DND-41 (cell line): ENCODE measurements around the gene RTN4RL2.

Experiments
- CTCF ChIP-seq: IDR thresholded peaks from 2 replicates; pipeline ENCODE4 v1.5.1; 2012; ENCODE audit warnings: borderline replicate concordance, low read length, moderate library complexity, mild to moderate bottlenecking; ENCODE audit not compliant: poor library complexity, severe bottlenecking; ENCODE audit errors: extremely low read depth
- EZH2 ChIP-seq: IDR thresholded peaks from 3 replicates; pipeline ENCODE4 v1.6.1; 2012; ENCODE audit warnings: borderline replicate concordance, low read depth, mild to moderate bottlenecking, moderate library complexity, low read length, inconsistent platforms; ENCODE audit not compliant: severe bottlenecking

GRCh38 chr11:57513452-57513795 is 53.1 kb downstream of the RTN4RL2 start:
- TF ChIP-seq CTCF (no peak), EZH2 (no peak)
